NCI-H2081 treated with DMSO at 0.1 percent for 48 hours (cell line): Measurements from ENCODE around the gene MALSU1.
"Not testable (repeated sequence)": the region's sequence is repeated elsewhere in the genome, so short reads cannot be mapped to it uniquely, and the experiment has no call there.

Source experiments
- DNase-seq: peaks from one replicate; lab custom pipeline; 2025; lab: John Stamatoyannopoulos, UW

Gene MALSU1

GRCh38 chr7:23285657-23286646, 13.2 kb upstream of the MALSU1 start:
- DNase-seq, result no peak

- DNase-seq, result no peak
Measured at GRCh38 chr7:23287612-23288011, 11.5 kb upstream of the MALSU1 start.

- DNase-seq, result no peak
Measured at GRCh38 chr7:23290993-23291392, 8.1 kb upstream of the MALSU1 start.

DNA sequence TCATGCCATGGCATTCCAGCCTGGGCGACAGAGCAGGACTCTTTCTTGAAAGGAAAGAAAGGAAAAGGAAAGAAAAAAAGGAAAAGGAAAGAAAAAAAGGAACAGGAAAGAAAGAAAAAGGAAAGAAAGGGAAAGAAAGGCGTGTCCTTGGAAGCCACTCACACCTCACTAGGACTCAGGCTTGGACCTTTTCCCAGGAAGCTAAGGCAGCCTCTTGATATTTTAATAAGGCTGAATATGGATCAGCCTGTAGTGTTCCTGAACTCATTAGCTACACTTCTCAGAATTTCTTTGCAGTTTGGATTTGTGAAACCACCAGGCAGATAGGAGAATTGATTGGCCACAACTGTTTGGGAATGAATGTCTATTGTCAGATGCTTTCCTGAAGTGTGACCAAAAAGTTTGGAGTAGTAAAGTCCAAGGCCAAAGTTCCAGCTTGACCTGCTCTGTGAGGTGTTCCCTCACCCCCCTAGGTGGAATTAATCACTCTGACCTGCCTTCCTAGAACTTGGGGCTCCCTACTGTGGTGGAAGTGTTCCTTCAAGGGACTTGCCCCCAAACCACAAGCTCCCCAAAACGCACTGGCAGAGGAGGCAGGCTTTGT, 7.1 kb upstream of the MALSU1 start:
- DNase-seq, result no peak

GRCh38 chr7:23292623-23293022, 6.5 kb upstream of the MALSU1 start:
- no peak for DNase-seq

GRCh38 chr7:23293500-23294073, 5.6 kb upstream of the MALSU1 start:
- no peak for DNase-seq

GRCh38 chr7:23294549-23295400, 4.4 kb upstream of the MALSU1 start:
- no peak for DNase-seq

- peak; percentile 31 for DNase-seq
Measured at GRCh38 chr7:23295401-23295697, 3.8 kb upstream of the MALSU1 start.

- DNase-seq, result no peak
Measured at GRCh38 chr7:23298141-23298881, 828 bp upstream of the MALSU1 start.

GRCh38 chr7:23299770-23300300, 696 bp downstream of the MALSU1 start:
- no peak for DNase-seq

DNA sequence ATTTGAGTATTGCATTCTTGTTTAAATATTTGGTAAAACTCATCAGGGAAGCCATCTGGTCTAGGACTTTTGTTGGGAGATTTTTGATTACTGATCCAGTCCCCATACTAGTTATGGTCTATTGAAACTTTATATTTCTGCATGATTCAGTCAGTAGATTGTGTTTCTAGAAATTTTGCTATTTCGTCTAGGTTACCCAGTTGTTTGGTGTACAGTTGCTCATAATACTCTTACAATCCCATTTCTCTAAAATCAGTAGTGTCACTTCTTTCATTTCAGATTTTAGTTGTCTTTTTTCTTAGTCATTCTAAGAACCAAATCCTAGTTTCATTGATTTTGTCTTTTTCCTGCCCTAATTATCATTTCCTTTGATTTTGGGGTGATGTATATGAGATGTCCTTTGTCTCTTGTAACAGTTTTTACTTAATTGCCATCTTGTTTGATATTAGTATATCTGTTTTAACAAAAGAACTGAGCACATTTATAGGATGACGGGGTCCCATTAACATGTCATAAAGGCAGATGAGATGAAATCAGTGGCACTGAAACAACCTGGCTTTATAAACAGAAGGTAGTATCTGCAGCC, 7.9 kb downstream of the MALSU1 start:
- DNase-seq, result no peak

DNA sequence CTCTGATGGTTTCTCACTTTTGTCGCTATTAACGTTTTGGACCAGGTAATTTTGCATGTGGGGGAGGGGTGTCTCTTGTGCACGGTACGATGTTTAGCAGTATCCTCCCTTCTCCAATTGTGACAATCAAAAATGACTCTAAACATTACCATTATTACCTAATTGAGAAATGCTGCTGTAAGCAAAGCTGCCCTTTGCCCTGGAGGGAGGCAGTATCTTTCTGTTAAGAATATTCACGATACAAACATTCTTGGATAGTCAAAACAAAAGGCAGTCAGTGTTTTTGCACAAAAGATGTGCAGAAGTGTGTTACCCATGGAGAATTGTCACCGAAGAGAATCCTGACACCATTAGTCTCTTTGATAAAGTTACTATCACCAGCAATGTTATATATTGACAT, 9.6 kb downstream of the MALSU1 start:
- no peak for DNase-seq

DNA sequence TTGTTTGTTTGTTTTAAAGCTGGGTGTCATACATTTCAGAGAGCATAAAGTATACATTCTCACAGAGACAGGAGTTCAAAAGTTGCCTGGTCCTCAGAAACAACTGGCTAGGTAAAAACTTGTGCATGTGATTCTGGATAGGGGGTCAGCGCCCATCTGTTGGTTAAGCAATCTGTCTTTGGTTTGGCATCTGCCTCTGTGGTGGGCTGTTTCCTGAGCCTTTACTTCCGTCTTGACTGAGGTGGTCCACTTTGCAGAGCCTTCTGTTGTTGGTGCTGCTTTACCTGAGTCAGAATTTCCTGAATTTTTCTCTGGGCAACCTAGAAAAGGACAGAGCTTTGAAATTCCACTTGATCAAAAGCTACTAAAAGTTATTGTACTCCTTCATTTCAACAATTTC, 13.0 kb downstream of the MALSU1 start:
- DNase-seq, result not testable (repeated sequence)

DNA sequence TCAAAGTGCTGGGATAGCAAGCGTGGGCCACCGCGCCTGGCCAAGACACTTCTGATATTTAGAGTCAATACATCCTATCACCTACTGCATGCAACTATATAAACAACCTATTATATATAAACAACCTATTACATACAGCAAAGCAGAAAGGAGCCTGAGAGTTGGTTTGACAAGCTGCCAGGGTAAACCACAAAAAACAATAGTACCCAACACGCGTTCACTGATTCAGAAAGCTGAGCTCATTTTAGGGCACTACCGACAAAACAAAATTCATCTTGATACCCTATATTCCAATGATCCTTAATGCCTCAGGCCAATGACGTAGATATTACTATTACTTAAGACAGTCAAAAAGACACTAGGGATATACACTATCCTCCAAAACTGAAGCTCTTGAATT, 16.2 kb downstream of the MALSU1 start:
- no peak for DNase-seq

DNA sequence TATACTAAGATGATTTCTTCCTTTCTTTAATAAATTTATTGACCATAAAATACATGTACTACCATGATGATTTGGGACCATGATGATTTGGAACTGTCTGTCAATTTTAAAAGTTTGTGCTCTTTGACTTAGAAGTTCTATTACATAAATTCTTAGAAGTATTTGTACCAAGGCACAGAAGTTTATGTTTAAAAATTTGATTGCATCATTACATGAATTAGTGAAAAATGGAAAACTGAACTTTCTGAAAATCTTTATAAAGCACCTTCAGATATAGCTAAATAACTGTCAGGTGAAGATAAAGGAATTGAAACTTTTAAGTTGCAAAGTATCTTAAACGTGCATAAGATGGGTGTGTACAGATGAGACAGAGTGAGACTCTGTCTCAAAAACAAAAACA, 32.0 kb downstream of the MALSU1 start:
- no peak for DNase-seq

DNA sequence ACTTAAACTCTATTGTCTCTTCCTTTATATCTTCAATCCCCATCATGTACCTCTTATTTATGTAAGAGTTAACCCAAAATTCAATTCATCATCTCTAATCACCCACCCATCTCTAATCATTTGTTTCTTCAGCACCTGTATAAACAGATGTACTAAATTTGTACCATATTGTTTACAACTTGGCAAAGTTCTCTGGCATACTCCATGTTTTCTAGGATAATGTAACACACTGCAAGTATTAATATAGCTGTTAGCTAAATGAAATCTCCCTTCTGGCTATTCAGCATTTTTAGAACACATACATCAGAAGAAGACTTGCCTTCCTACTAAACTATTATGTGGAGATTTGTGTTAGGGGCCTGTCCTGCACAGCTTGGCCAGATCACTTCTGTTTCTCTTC, 33.1 kb downstream of the MALSU1 start:
- DNase-seq, result peak; percentile 43

- DNase-seq, result peak; percentile 18
Measured at GRCh38 chr7:23332910-23333612, 33.9 kb downstream of the MALSU1 start.

DNA sequence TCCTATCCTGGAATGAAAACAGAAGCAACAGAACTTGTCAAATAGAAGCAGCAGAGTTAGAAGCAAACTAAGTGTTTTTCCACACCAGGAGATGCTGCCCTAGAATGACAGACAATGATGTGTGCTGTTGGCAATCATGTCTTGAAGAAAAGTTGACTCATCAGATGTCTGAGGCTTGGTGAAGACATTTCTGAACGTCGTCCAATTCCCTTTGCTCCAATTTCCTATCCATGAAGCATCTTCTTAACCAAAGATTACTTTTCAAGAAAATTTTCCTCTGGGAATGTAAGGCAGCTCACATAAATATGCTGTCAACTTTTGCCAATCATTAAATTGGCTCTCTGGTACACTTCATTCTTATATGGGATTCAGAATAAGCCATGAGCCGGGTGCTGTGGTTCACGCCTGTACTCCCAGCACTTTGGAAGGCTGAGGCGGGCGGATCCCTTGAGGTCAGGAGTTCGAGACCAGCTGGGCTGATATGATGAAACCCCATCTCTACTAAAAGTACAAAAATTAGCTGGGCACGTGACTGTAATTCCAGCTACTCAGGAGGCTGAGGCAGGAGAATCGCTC, 34.6 kb downstream of the MALSU1 start:
- DNase-seq, result no peak

GRCh38 chr7:23334482-23335056, 35.4 kb downstream of the MALSU1 start:
- peak; percentile 42 for DNase-seq

- no peak for DNase-seq
Measured at GRCh38 chr7:23335136-23335535, 36.0 kb downstream of the MALSU1 start.
